SU-DHL-6 (cell line): ENCODE measurements around the gene KRTAP5-2.

ENCODE experiments used
- H2AFZ ChIP-seq: fragments of 200-600 bp; sonication (generic); 2 replicates; pipeline ENCODE4 v1.6.1; 2014; ENCODE audit warnings: low read depth, mild to moderate bottlenecking, moderate library complexity, mixed read lengths, antibody characterized with exemption, low read length; ENCODE audit not compliant: severe bottlenecking
- H3F3A ChIP-seq: fragments of 200-600 bp; shearing (Covaris generic); 2 replicates; pipeline ENCODE4 v1.6.0; 2016; ENCODE audit warnings: antibody characterized with exemption, mild to moderate bottlenecking; ENCODE audit not compliant: insufficient read depth
- H3K27ac ChIP-seq: fragments of 200-600 bp; sonication (generic); 2 replicates; pipeline ENCODE4 v1.5.1; 2016; ENCODE audit warnings: low read depth, mild to moderate bottlenecking, low read length, moderate library complexity, mixed read lengths
- H3K27me3 ChIP-seq: fragments of 200-600 bp; sonication (generic), shearing (Covaris generic); 2 replicates; pipeline ENCODE4 v1.6.0; 2014; ENCODE audit warnings: mild to moderate bottlenecking, low read length
- H3K36me3 ChIP-seq: fragments of 200-600 bp; sonication (generic); 2 replicates; pipeline ENCODE4 v1.6.1; 2014; ENCODE audit warnings: mild to moderate bottlenecking, low read length, mixed read lengths
- H3K4me2 ChIP-seq: fragments of 300-600, 200-600 bp; shearing (Covaris generic), sonication (generic); 2 replicates; pipeline ENCODE4 v1.6.0; 2014; ENCODE audit warnings: low read length, low read depth, mild to moderate bottlenecking; ENCODE audit not compliant: poor library complexity, severe bottlenecking
- H3K4me3 ChIP-seq: fragments of 200-600 bp; sonication (generic); 2 replicates; pipeline ENCODE4 v1.5.1; 2014; ENCODE audit warnings: antibody characterized with exemption, low read length, mild to moderate bottlenecking, mixed read lengths; ENCODE audit not compliant: insufficient read depth, poor library complexity, severe bottlenecking
- H3K79me2 ChIP-seq: fragments of 200-600 bp; sonication (generic); 2 replicates; pipeline ENCODE4 v1.6.1; 2014; ENCODE audit warnings: mild to moderate bottlenecking, low read length, moderate library complexity; ENCODE audit not compliant: insufficient read depth
- H3K9ac ChIP-seq: fragments of 200-600 bp; sonication (generic); 2 replicates; pipeline ENCODE4 v1.7.0; 2014; ENCODE audit warnings: mild to moderate bottlenecking, low read length
- H3K9me2 ChIP-seq: fragments of 200-600 bp; sonication (generic); replicated peaks from 2 replicates; pipeline ENCODE4 v1.6.1; 2014; ENCODE audit warnings: low read length; ENCODE audit not compliant: insufficient read depth
- H3K9me3 ChIP-seq: fragments of 200-600 bp; sonication (generic); 2 replicates; pipeline ENCODE4 v1.6.1; 2014; ENCODE audit warnings: low read length, mixed read lengths; ENCODE audit not compliant: insufficient read depth
- H4K20me1 ChIP-seq: fragments of 200-600 bp; sonication (generic); 2 replicates; pipeline ENCODE4 v1.6.1; 2014; ENCODE audit warnings: low read depth, mild to moderate bottlenecking, antibody characterized with exemption, low read length, moderate library complexity, mixed read lengths
- EZH2phosphoT487 ChIP-seq: fragments of 200-600 bp; sonication (generic), shearing (Covaris generic); conservative IDR thresholded peaks from 2 replicates; pipeline ENCODE4 v1.6.1; 2018; ENCODE audit warnings: mild to moderate bottlenecking, antibody characterized with exemption, low read length, moderate library complexity, mixed read lengths
- TF ChIP-seq, protein P1 (sequence below): fragments of 200-600 bp; sonication (generic); IDR thresholded peaks from one replicate; pipeline ENCODE4 v1.5.1; 2017; ENCODE audit warnings: antibody characterized with exemption, mild to moderate bottlenecking, low read length, moderate library complexity; ENCODE audit not compliant: insufficient read depth, poor library complexity, severe bottlenecking

KRTAP5-2 gene

DNA sequence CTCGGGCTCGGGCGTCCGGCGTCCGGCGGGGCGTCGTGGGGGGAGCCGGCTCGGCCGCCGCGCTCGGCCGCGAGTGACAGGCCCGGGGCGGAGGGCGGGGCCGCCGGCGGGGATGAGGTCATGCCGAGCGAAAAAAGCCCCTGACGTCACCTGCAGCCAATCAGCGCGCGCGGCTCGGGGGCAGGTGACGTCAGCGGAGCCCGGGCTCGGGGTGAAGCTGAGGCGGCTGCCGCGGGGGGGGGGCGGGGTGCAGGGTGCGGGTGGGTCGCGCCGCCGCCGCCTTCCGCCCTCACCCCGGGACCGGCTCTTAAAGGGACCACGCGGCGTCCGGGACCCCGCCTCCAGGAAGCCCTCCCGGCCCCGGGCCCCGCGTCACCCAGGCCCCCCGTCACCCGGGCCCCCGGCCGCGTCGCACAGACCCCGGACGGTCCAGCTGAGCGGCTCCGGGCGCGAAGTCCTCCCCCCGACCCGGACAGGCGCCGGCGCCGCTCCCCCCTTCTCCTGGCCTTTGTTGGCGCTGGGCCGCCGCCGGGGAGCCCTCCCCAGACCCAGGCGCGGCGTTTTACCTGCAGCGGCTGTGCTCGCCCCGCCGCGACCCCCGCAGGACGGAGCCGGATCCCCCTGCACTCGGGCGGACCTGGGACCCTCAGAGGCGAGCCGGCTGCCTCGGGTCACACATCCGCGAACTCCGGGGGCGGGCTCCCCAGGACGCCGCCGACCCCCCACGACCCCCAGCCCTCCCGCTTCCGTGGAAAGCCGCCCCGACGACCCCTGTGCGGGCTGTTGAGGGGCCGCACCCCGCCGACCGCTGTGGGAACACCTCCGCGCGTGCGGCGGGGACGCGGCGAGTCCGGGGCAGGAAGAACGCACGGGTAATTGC lies 25.7 kb downstream of the KRTAP5-2 start, which contains the start of gene DUSP8:
TSS of gene DUSP8 (minus strand) at position 75 of the 880 bp plus-strand sequence. CDS start 6,445 bp downstream, outside the sequence.
- Histone ChIP-seq H3K9me2 (no peaks in the 10 kb centered on the region), H3K9ac (peak within 1 kb of the TSS; percentile 51), H3K79me2 (no peaks in the 10 kb centered on the region), H3K4me2 (peak within 1 kb of the TSS; percentile 68), H3K27ac (no peak within 1 kb of the TSS), H3K4me3 (peak within 1 kb of the TSS; percentile 53), H2AFZ (peak within 1 kb of the TSS; percentile 63), H3F3A (no peaks in the 10 kb centered on the region), H3K9me3 (no peaks in the 10 kb centered on the region), H3K36me3 (no peaks in the 10 kb centered on the region), H4K20me1 (no peaks in the 10 kb centered on the region), H3K27me3 (no peaks in the 10 kb centered on the region)
- no peak for TF ChIP-seq EZH2phosphoT487
- TF ChIP-seq, protein P1, sequence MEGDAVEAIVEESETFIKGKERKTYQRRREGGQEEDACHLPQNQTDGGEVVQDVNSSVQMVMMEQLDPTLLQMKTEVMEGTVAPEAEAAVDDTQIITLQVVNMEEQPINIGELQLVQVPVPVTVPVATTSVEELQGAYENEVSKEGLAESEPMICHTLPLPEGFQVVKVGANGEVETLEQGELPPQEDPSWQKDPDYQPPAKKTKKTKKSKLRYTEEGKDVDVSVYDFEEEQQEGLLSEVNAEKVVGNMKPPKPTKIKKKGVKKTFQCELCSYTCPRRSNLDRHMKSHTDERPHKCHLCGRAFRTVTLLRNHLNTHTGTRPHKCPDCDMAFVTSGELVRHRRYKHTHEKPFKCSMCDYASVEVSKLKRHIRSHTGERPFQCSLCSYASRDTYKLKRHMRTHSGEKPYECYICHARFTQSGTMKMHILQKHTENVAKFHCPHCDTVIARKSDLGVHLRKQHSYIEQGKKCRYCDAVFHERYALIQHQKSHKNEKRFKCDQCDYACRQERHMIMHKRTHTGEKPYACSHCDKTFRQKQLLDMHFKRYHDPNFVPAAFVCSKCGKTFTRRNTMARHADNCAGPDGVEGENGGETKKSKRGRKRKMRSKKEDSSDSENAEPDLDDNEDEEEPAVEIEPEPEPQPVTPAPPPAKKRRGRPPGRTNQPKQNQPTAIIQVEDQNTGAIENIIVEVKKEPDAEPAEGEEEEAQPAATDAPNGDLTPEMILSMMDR, result no peak

DNA sequence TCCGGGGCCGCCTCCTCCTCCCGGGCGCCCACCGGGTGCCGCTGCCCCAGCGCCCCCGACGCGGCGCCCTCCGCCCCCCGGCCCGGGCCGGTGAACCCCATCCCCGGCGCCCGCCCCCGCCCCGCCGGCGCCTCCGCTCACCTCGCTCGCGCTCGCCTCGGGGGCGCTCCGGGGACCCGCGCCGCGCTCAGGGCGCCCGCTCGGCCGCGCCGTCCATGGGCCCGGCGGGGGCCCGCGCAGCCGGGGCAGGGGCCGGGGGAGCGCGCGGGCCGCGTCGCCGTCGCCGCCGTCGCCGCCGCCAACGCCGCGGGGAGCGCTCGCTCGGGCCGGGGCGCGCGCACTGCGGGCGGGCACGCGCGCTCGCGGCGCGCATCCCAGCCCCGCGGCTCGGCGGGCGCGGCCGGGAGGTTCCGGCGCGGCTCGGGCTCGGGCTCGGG lies 26.3 kb downstream of the KRTAP5-2 start:
- Histone ChIP-seq H3K4me3 (peak overlapping the region; percentile 16), H3K9ac (no peak overlapping the region; the same call in 1 of the 2 replicates), H3K36me3 (no peaks in the 10 kb centered on the region), H3K79me2 (no peaks in the 10 kb centered on the region), H3K9me2 (no peaks in the 10 kb centered on the region), H3K27me3 (no peaks in the 10 kb centered on the region), H3K4me2 (no peak overlapping the region), H2AFZ (no peak overlapping the region), H3F3A (no peaks in the 10 kb centered on the region), H3K27ac (no peak overlapping the region), H3K9me3 (no peaks in the 10 kb centered on the region), H4K20me1 (no peaks in the 10 kb centered on the region)
- TF ChIP-seq, protein P1, result no peak
- TF ChIP-seq EZH2phosphoT487, result no peak

DNA sequence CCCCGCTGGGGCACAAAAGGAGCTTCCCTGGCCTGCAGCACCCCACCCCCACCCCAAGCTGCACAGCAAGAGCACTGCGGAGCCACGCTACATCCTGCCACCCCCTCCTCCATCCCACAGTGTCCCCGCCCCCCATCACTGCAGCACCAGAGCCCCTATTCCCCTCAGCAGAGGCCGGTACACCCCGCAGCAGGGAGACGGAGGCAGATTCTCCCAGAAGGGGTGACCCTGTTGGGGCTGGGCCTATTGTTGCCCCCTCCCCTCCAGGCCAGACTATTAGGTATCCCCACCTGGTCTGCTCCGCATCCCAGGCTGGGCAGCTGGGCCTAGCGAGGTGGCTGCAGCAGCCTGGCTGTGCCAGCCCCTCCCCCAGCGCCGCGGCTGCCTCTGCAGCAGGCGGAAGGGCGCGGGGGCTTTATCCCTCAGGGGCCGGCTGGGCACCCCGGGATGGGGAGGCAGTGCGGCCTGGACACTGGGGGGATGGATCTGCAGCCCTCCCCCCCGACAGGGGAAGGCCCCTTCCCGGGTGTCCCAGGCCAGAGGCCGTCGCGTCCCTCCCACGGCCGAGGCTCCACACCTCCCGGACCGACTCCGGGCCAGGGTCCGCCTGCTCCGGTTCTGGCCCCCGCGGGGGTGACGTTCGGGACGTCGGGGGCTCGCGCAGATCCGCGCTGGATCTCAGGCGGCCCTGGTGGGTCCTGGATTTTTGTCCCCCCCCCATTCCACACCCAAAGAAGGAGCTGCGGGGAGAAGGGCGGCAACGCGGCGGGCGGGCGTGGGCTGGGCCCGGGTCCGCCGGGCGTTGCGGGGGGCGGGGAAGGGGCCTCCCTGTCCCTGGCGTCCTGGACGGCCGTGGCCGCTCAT lies 27.0 kb downstream of the KRTAP5-2 start:
- Histone ChIP-seq H3K36me3 (no peaks in the 10 kb centered on the region), H3K4me2 (peak overlapping the region; percentile 40), H3K9ac (no peak overlapping the region; the same call in 1 of the 2 replicates), H3K9me2 (no peaks in the 10 kb centered on the region), H3F3A (no peaks in the 10 kb centered on the region), H2AFZ (no peak overlapping the region), H4K20me1 (no peaks in the 10 kb centered on the region), H3K9me3 (no peaks in the 10 kb centered on the region), H3K4me3 (peak overlapping the region; percentile 16), H3K79me2 (no peaks in the 10 kb centered on the region), H3K27me3 (no peaks in the 10 kb centered on the region), H3K27ac (no peak overlapping the region)
- TF ChIP-seq, protein P1, result no peak
- TF ChIP-seq EZH2phosphoT487, result no peak
